OCI-LY7 (cell line): Measurements from ENCODE around the gene MRPS9. TPM values are rescaled to one million over a fixed set of nuclear protein-coding genes. Genes with fewer than 3 reads are reported as not detected.

ENCODE experiments used
- BruUV-seq: library from RNA; stranded (reverse); fragments of 400-500 nt; replicated peaks from 2 replicates; lab custom pipeline; 2021; lab: Mats Ljungman, UMichigan
- CTCF ChIA-PET: fragments of 300-600 bp; sonication (Branson Sonifier 250); formaldehyde crosslinking; loops from one replicate; lab custom pipeline; 2022; ENCODE audit warnings: antibody characterized with exemption; ENCODE audit not compliant: unreplicated experiment; lab: Charles Lee
- POLR2A ChIA-PET: fragments of 300-600 bp; sonication (Branson Sonifier 250); formaldehyde crosslinking; loops from one replicate; lab custom pipeline; 2022; ENCODE audit warnings: antibody characterized with exemption; lab: Charles Lee
- DNase-seq: peaks from one replicate; pipeline ENCODE4 v3.0.0-alpha.2; 2015; ENCODE audit warnings: low spot score
- H2AFZ ChIP-seq: fragments of 200-600 bp; sonication (generic), shearing (Covaris generic); 2 replicates; pipeline ENCODE4 v1.6.1; 2014; ENCODE audit warnings: mild to moderate bottlenecking, antibody characterized with exemption, low read length, moderate library complexity
- H3K27ac ChIP-seq: fragments of 200-600 bp; sonication (generic); 2 replicates; pipeline ENCODE4 v1.5.1; 2014; ENCODE audit warnings: mixed run types, low read depth, mild to moderate bottlenecking, moderate library complexity, low read length, inconsistent platforms; ENCODE audit not compliant: poor library complexity, severe bottlenecking
- H3K36me3 ChIP-seq: fragments of 200-600 bp; sonication (generic); 2 replicates; pipeline ENCODE4 v1.6.1; 2014; ENCODE audit warnings: mild to moderate bottlenecking, antibody characterized with exemption, low read length, moderate library complexity, mixed read lengths; ENCODE audit not compliant: insufficient read depth
- H3K4me1 ChIP-seq: fragments of 200-600 bp; sonication (generic); 2 replicates; pipeline ENCODE4 v1.5.1; 2014; ENCODE audit warnings: mild to moderate bottlenecking, low read length; ENCODE audit not compliant: insufficient read depth, poor library complexity, severe bottlenecking
- H3K4me2 ChIP-seq: fragments of 200-600 bp; sonication (generic); 2 replicates; pipeline ENCODE4 v1.6.1; 2014; ENCODE audit warnings: mild to moderate bottlenecking, low read length
- H3K4me3 ChIP-seq: fragments of 200-600 bp; sonication (generic); 2 replicates; pipeline ENCODE4 v1.5.1; 2014; ENCODE audit warnings: mild to moderate bottlenecking, low read depth, low read length; ENCODE audit not compliant: poor library complexity, severe bottlenecking
- H3K79me2 ChIP-seq: fragments of 200-600 bp; sonication (generic); 2 replicates; pipeline ENCODE4 v1.6.1; 2016; ENCODE audit warnings: low read depth, mild to moderate bottlenecking, low read length, moderate library complexity, mixed read lengths; ENCODE audit not compliant: insufficient read depth
- H3K9me2 ChIP-seq: fragments of 200-600 bp; sonication (generic); 2 replicates; pipeline ENCODE4 v1.6.1; 2016; ENCODE audit warnings: mild to moderate bottlenecking, low read length, mixed read lengths; ENCODE audit not compliant: insufficient read depth
- H3K9me3 ChIP-seq: fragments of 200-600 bp; sonication (generic); 2 replicates; pipeline ENCODE4 v1.6.1; 2014; ENCODE audit warnings: mild to moderate bottlenecking, mixed run types, low read length, mixed read lengths
- H4K20me1 ChIP-seq: fragments of 200-600 bp; sonication (generic); 2 replicates; pipeline ENCODE4 v1.6.1; 2014; ENCODE audit warnings: mild to moderate bottlenecking, antibody characterized with exemption, low read length, moderate library complexity, mixed read lengths; ENCODE audit not compliant: insufficient read depth
- EZH2phosphoT487 ChIP-seq: fragments of 200-600 bp; sonication (generic); IDR thresholded peaks from 2 replicates; pipeline ENCODE4 v1.6.1; 2018; ENCODE audit warnings: low read depth, borderline replicate concordance, mild to moderate bottlenecking, mixed run types, antibody characterized with exemption, low read length, moderate library complexity, mixed read lengths
- intact Hi-C: fragments of 100-400 bp; cut with micrococcal nuclease; formaldehyde crosslinking; loops from one replicate; pipeline ENCODE4 v1.10.0; 2022; ENCODE audit not compliant: unreplicated experiment
- total RNA-seq, 2 experiments: library from RNA; depleted of rRNA in 1 of 2; stranded (reverse); fragments of >200 nt in 1 of 2; shearing (Covaris generic) in 1 of 2; gene quantifications; 2 replicates each; pipeline ENCODE4 v1.2.3, GENCODE V29; 2014 to 2022
- TF ChIP-seq, protein P1 (sequence below): fragments of 200-600 bp; sonication (generic); conservative IDR thresholded peaks from 2 replicates; pipeline ENCODE4 v1.5.1; 2014; ENCODE audit warnings: mild to moderate bottlenecking, antibody characterized with exemption, low read length, moderate library complexity, mixed read lengths

MRPS9 gene
- total RNA-seq, 2 experiments from 2014 or later, result 25.9 to 42.6 TPM

DNA sequence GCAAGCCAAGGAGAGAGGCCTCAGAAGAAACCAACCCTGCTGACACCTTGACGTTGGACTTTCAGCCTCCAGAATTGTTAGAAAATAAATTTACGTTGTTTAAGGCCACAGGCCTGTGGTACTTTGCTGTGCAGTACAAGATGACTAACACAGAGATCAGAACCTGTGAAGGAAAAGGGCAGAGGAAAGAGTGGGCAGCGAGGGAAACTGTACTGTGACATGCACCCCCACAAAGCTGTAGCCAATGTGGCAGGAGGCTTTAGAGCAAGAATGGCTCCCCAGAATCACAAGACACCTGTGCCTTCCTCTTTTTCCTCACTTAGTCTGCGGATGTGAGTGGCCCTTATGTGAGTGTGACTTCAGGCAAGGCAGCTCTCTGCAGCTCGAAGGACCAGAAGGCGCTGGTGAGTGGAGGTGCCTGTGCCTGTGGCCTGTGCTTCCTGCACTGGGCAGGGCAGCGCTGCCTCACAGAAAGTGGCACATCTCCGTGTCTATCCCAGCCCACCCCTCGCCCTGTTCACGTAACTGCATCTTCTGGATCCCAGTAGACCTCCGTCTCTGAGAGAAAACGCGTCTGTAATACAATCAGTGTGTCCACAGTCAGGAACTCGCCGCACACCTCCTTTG lies 89.5 kb downstream of the MRPS9 start:
- CTCF ChIA-PET, result no interaction called here
- Histone ChIP-seq H3K9me3 (no peaks in the 10 kb centered on the region), H3K36me3 (no peaks in the 10 kb centered on the region), H3K4me3 (no peak overlapping the region), H2AFZ (no peak overlapping the region), H3K79me2 (no peaks in the 10 kb centered on the region), H4K20me1 (no peaks in the 10 kb centered on the region), H3K27ac (no peak overlapping the region), H3K9me2 (no peaks in the 10 kb centered on the region), H3K4me1 (no peaks in the 10 kb centered on the region), H3K4me2 (no peak overlapping the region)
- BruUV-seq, result no TSS peak
- intact Hi-C loops, result no loop called here
- POLR2A ChIA-PET, result no interaction called here
- TF ChIP-seq, protein P1, sequence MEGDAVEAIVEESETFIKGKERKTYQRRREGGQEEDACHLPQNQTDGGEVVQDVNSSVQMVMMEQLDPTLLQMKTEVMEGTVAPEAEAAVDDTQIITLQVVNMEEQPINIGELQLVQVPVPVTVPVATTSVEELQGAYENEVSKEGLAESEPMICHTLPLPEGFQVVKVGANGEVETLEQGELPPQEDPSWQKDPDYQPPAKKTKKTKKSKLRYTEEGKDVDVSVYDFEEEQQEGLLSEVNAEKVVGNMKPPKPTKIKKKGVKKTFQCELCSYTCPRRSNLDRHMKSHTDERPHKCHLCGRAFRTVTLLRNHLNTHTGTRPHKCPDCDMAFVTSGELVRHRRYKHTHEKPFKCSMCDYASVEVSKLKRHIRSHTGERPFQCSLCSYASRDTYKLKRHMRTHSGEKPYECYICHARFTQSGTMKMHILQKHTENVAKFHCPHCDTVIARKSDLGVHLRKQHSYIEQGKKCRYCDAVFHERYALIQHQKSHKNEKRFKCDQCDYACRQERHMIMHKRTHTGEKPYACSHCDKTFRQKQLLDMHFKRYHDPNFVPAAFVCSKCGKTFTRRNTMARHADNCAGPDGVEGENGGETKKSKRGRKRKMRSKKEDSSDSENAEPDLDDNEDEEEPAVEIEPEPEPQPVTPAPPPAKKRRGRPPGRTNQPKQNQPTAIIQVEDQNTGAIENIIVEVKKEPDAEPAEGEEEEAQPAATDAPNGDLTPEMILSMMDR, result no peak
- TF ChIP-seq EZH2phosphoT487, result no peak
- no peak for DNase-seq

DNA sequence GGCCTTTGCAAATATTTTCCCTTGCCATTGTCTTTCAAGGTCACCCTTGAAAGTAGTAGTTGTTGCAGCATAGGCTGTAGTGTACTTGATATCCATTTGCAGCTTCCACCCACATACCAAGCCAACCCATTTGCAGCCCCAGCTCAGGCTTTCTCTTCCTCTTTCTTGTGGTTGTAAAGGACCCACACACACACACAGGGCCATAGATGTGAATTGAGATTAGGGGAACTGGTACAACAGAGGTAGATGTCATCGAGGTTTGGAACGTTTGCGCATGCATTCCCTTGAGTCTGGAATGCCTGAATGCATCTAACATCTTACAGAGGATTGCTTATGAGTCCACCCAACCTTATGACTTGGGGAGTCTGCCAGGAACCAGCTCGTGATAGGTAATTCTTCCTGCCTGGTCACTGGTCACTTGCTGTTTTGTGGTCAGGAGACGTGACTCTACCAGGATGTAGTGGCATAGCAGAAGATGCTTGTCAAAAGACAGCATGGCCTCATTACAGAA lies 91.9 kb downstream of the MRPS9 start:
- ChIA-PET CTCF (interaction anchor here (1.0 kb wide), 1 partner anchor 109 kb away, joined by 3 read pairs; no protein-coding TSS in a partner anchor), POLR2A (no interaction called here)
- Histone ChIP-seq H3K9me2 (no peaks in the 10 kb centered on the region), H3K36me3 (no peaks in the 10 kb centered on the region), H3K79me2 (no peaks in the 10 kb centered on the region), H3K9me3 (no peaks in the 10 kb centered on the region), H3K4me2 (no peak overlapping the region), H3K4me3 (no peak overlapping the region), H2AFZ (no peak overlapping the region), H4K20me1 (no peaks in the 10 kb centered on the region), H3K27ac (no peak overlapping the region), H3K4me1 (no peaks in the 10 kb centered on the region)
- intact Hi-C loops, result no loop called here
- no peak for DNase-seq
- no peak for TF ChIP-seq EZH2phosphoT487
- TF ChIP-seq, protein P1, result no peak
- no TSS peak for BruUV-seq

DNA sequence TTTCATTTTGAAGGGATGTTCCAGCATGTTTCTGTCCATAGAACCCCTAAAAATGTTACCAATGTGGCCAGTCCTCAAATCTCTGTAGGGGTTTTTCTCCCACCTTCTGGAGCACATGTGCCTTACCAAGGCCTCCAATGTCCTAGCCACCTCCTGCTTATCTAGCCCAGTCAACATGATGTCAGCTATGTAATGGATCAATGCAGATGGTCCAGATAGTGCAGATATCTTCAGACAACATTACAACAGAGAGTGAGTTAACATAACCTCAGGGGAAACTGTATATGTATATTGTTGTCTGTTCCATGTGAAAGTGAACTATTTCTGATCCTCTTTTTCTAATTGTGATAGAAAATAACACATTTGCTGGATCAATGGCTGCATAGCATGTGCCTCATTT lies 92.7 kb downstream of the MRPS9 start:
- Histone ChIP-seq H3K4me1 (no peaks in the 10 kb centered on the region), H3K27ac (no peak overlapping the region), H3K9me2 (no peaks in the 10 kb centered on the region), H4K20me1 (no peaks in the 10 kb centered on the region), H3K4me2 (no peak overlapping the region), H3K79me2 (no peaks in the 10 kb centered on the region), H2AFZ (no peak overlapping the region), H3K4me3 (no peak overlapping the region), H3K36me3 (no peaks in the 10 kb centered on the region), H3K9me3 (no peaks in the 10 kb centered on the region)
- no peak for TF ChIP-seq EZH2phosphoT487
- TF ChIP-seq, protein P1, result no peak
- ChIA-PET POLR2A (no interaction called here), CTCF (interaction anchor here (1.0 kb wide), 1 partner anchor 108 kb away, joined by 3 read pairs; no protein-coding TSS in a partner anchor)
- intact Hi-C loops, result no loop called here
- BruUV-seq, result no TSS peak
- DNase-seq, result no peak
